GM12892 (cell line): ENCODE results near the gene CORO7.

Experiments
- POLR2A ChIP-seq: IDR thresholded peaks from 2 replicates; pipeline ENCODE4 v1.6.1; 2011; ENCODE audit warnings: low read depth, low read length, control low read depth
- POLR2AphosphoS5 ChIP-seq: IDR thresholded peaks from 2 replicates; pipeline ENCODE4 v1.6.1; 2011; ENCODE audit warnings: low read depth, low read length, control low read depth
- TAF1 ChIP-seq: IDR thresholded peaks from 2 replicates; pipeline ENCODE4 v1.6.1; 2011; ENCODE audit warnings: low read depth, mild to moderate bottlenecking, control low read depth, low read length, borderline replicate concordance

DNA sequence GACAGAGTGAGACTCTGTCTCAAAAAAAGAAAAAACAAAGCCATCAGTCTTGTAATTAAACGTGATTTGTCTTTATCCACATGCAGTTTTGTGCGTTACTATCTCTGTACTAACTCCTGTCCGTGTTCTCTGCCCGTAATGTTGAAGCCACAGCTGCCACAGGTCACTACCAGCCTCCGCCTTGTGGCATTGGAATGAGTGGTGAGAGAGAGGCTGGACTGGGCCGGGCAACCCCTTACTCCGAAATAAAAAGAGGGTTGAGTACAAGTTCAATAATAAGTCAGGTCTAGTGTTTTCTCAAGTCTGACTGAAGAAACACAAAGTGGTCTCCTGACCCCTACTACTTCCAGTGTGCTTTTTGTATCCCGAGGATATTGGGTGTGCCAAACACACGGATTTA lies 14.6 kb upstream of the CORO7 start:
- TF ChIP-seq POLR2AphosphoS5 (no peak), POLR2A (no peak), TAF1 (no peak)
